Measurements from ENCODE around the gene DONSON. TPM values are rescaled to one million over a fixed set of nuclear protein-coding genes. Genes with fewer than 3 reads are reported as not detected.

The DONSON gene
- total and polyA plus RNA-seq, 2 of the 8 experiments (the other 6 are each of a cell fraction or from before 2014, with no cell fraction given): 21.9 to 32.5 TPM

DNA sequence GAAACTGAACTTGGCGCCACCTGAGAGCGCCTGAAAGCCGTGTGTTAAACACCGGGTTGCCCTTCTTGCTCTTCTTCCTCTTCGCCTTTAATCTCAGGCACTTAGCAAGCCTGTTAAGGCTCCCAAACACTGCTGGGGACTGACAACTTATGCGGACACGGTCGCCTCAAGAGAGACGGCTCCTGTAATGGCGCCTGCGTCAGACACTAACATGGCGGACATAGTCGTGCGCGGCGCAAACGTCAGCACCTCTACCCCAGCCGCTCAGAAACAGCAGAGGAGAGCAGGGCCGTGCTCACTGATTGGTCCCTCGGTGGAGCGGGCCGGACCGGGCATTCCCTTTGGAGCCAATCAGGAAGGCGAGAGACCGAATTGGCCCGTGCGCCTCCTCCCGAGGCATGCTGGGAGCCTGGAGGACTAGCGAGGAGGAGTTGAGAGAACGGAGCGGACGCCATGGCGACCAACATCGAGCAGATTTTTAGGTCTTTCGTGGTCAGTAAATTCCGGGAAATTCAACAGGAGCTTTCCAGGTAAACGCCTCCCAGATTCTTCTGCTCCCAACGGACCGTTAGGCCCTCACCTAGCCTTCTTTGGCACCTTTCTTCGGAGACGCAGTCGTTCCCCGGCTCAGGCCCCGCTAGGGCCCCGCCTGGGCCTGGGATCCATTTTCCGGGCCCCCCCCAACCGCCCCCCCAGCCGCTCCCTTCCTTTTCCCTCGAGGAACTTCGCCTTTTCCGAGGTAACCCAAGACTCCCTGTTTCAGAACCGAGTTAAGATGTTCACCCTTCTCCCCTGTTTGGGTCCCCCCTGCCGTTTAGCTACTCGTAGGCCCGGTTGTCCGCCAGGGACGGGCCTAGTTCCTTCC lies 45.6 kb downstream of the DONSON start, which contains the start of gene SON (continued):
- TF ChIP-seq GTF2F1 (IDR thresholded peaks at IDR 0.05; ENCODE audit: borderline replicate concordance, low read depth, low read length) (peak; percentile 78; the same call in 1 of the 2 replicates), PHF8 (conservative IDR thresholded peaks at IDR 0.05; ENCODE audit: low read depth, low read length) (peak; percentile 97), ATF3 (IDR thresholded peaks at IDR 0.05; ENCODE audit: insufficient read depth, low read depth, low read length) (no peak), RNF2 (IDR thresholded peaks at IDR 0.05; ENCODE audit: borderline replicate concordance, low read depth, low read length, missing control alignments, poor library complexity, severe bottlenecking) (no peak), BRCA1 (IDR thresholded peaks at IDR 0.05; ENCODE audit: low read depth, low read length) (no peak), NRF1 (IDR thresholded peaks at IDR 0.05; ENCODE audit: low read depth, low read length) (no peak), SIX5 (IDR thresholded peaks at IDR 0.05; ENCODE audit: low read depth, low read length) (no peak), KDM4A (IDR thresholded peaks at IDR 0.05; ENCODE audit: low read depth, low read length, severe bottlenecking) (no peak), SIN3A (conservative IDR thresholded peaks at IDR 0.05 in 1 of 2, IDR thresholded peaks at IDR 0.05 in 1 of 2; ENCODE audit: low read depth in 1 of 2, low read length in 2 of 2) (peak; percentile 12 to 63; a peak in 2 of 4 replicates), CTCF (IDR thresholded peaks at IDR 0.05; ENCODE audit: control extremely low read depth in 1 of 3, insufficient read depth in 1 of 3, low read depth in 1 of 3, low read length in 3 of 3) (no peak), YY1 (IDR thresholded peaks at IDR 0.05; ENCODE audit: low read depth, low read length) (peak; percentile 98), TEAD4 (IDR thresholded peaks at IDR 0.05; ENCODE audit: low read depth, low read length) (peak; percentile 40), SAP30 (IDR thresholded peaks at IDR 0.05; ENCODE audit: insufficient read depth, insufficient replicate concordance, low read length) (peak; percentile 51), CTBP2 (IDR thresholded peaks at IDR 0.05; ENCODE audit: borderline replicate concordance, insufficient read depth, insufficient read length, low read length) (no peak), EP300 (IDR thresholded peaks at IDR 0.05; ENCODE audit: borderline replicate concordance in 1 of 2, low read depth in 2 of 2, low read length in 2 of 2) (peak in 1 of 2 experiments; percentile 3; a peak in 1 of 3 replicates)
- TF ChIP-seq, protein P1, sequence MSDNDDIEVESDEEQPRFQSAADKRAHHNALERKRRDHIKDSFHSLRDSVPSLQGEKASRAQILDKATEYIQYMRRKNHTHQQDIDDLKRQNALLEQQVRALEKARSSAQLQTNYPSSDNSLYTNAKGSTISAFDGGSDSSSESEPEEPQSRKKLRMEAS (IDR thresholded peaks at IDR 0.05): peak; percentile 85
- TF ChIP-seq, protein P2, sequence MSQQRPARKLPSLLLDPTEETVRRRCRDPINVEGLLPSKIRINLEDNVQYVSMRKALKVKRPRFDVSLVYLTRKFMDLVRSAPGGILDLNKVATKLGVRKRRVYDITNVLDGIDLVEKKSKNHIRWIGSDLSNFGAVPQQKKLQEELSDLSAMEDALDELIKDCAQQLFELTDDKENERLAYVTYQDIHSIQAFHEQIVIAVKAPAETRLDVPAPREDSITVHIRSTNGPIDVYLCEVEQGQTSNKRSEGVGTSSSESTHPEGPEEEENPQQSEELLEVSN (IDR thresholded peaks at IDR 0.05): peak; percentile 40
